GM12878 (cell line): ENCODE results near the gene OSER1. TPM values are rescaled to one million over a fixed set of nuclear protein-coding genes. Genes with fewer than 3 reads are reported as not detected.

Source experiments
- ATAC-seq: fragments of 200-7000 bp; cut with Tn5 transposase; 3 replicates; pipeline ENCODE4 v1.9.1; 2020; ENCODE audit warnings: mild to moderate bottlenecking, moderate library complexity
- BruUV-seq: library from RNA; stranded (reverse); fragments of 400-500 nt; replicated peaks from 2 replicates; lab custom pipeline; 2021; lab: Mats Ljungman, UMichigan
- CTCF ChIA-PET: fragments of 300-600 bp; sonication (Branson Sonifier 250); formaldehyde crosslinking; extraction: SDS; loops from one replicate; lab custom pipeline; 2021; ENCODE audit warnings: inconsistent platforms; lab: Yijun Ruan, JAX
- POLR2A ChIA-PET: fragments of 350-600 bp; formaldehyde crosslinking; extraction: SDS; loops from one replicate; lab custom pipeline; 2021; ENCODE audit warnings: inconsistent platforms; lab: Charles Lee
- RAD21 ChIA-PET: fragments of 300-600 bp; sonication (Branson Sonifier 250); formaldehyde crosslinking; loops from one replicate; lab custom pipeline; 2023; ENCODE audit warnings: antibody characterized with exemption; ENCODE audit not compliant: unreplicated experiment; lab: Charles Lee
- SMC1A ChIA-PET: fragments of 300-600 bp; sonication (Branson Sonifier 250); formaldehyde crosslinking; loops from one replicate; lab custom pipeline; 2023; ENCODE audit not compliant: unreplicated experiment, uncharacterized antibody; lab: Charles Lee
- DNase-seq: peaks from one replicate; pipeline ENCODE4 v3.0.0-alpha.2; 2011; ENCODE audit warnings: low read depth, low spot score
- FAIRE-seq: peaks from 3 replicates; lab custom pipeline; 2011; peaks lifted over from hg19 to GRCh38; lab: Jason Lieb, UNC
- H2AFZ ChIP-seq: 2 replicates; pipeline ENCODE4 v1.6.0; 2011; ENCODE audit warnings: low read depth, low read length, control low read depth; ENCODE audit not compliant: control insufficient read depth
- H3K27ac ChIP-seq: 2 replicates; pipeline ENCODE4 v1.5.1; 2011; ENCODE audit warnings: control low read depth; ENCODE audit not compliant: control insufficient read depth, insufficient read depth
- H3K27me3 ChIP-seq, 2 experiments: replicated peaks in 1 of 2; 2 replicates each; pipeline versions ENCODE4 v1.6.0 to v1.6.1; 2011; ENCODE audit warnings: low read length in 1 of 2; ENCODE audit not compliant: control insufficient read depth in 2 of 2, insufficient read depth in 2 of 2
- H3K36me3 ChIP-seq, 2 experiments: 2 replicates each; pipeline ENCODE4 v1.5.1; 2011; ENCODE audit warnings: low read length in 1 of 2; ENCODE audit not compliant: control insufficient read depth in 2 of 2, insufficient read depth in 2 of 2
- H3K4me1 ChIP-seq: 2 replicates; pipeline ENCODE4 v1.6.1; 2011; ENCODE audit warnings: mild to moderate bottlenecking, low read length, moderate library complexity, mixed read lengths; ENCODE audit not compliant: control insufficient read depth, insufficient read depth
- H3K4me2 ChIP-seq: 2 replicates; pipeline ENCODE4 v1.6.0; 2011; ENCODE audit warnings: control low read depth; ENCODE audit not compliant: control insufficient read depth, insufficient read depth
- H3K4me3 ChIP-seq: fragments of 200-600 bp; sonication (generic); 2 replicates; pipeline ENCODE4 v1.5.1; 2016
- H3K79me2 ChIP-seq: 2 replicates; pipeline ENCODE4 v1.6.0; 2011; ENCODE audit warnings: low read length; ENCODE audit not compliant: control insufficient read depth, insufficient read depth
- H3K9ac ChIP-seq: 2 replicates; pipeline ENCODE4 v1.8.0; 2011; ENCODE audit warnings: low read length, control low read depth, mixed read lengths; ENCODE audit not compliant: control insufficient read depth, insufficient read depth
- H3K9me3 ChIP-seq: replicated peaks from 3 replicates; pipeline ENCODE4 v1.5.1; 2011; ENCODE audit warnings: mild to moderate bottlenecking, low read length; ENCODE audit not compliant: control insufficient read depth, insufficient read depth
- H4K20me1 ChIP-seq: 2 replicates; pipeline ENCODE4 v1.6.0; 2011; ENCODE audit not compliant: control insufficient read depth, insufficient read depth
- BCL3 ChIP-seq: IDR thresholded peaks from 2 replicates; pipeline ENCODE4 v1.6.1; 2011; ENCODE audit warnings: borderline replicate concordance, low read depth, mild to moderate bottlenecking, moderate library complexity, low read length; ENCODE audit not compliant: insufficient read depth, poor library complexity, severe bottlenecking
- BHLHE40 ChIP-seq, 2 experiments: fragments of 450-650 bp in 1 of 2; IDR thresholded peaks; 2 replicates each; pipeline ENCODE4 v1.6.1; 2011 to 2017; ENCODE audit warnings: low read depth in 2 of 2, borderline replicate concordance in 1 of 2, improper control_type of control experiment in 1 of 2, low read length in 1 of 2, mild to moderate bottlenecking in 1 of 2
- E4F1 ChIP-seq: fragments of 450-650 bp; IDR thresholded peaks from 2 replicates; pipeline ENCODE4 v1.6.1; 2018; ENCODE audit warnings: borderline replicate concordance, mild to moderate bottlenecking; ENCODE audit not compliant: partially characterized antibody
- SMAD5 ChIP-seq: IDR thresholded peaks from 2 replicates; pipeline ENCODE4 v1.6.1; 2016; ENCODE audit warnings: antibody characterized with exemption, low read depth
- SUZ12 ChIP-seq: fragments of 200-600 bp; sonication (generic); IDR thresholded peaks from one replicate; pipeline ENCODE4 v1.6.1; 2018; ENCODE audit warnings: antibody characterized with exemption, mild to moderate bottlenecking; ENCODE audit not compliant: unreplicated experiment
- TBL1XR1 ChIP-seq: IDR thresholded peaks from 2 replicates; pipeline ENCODE4 v1.6.1; 2012; ENCODE audit warnings: low read depth, low read length, improper control_type of control experiment
- ZNF592 ChIP-seq: fragments of 450-650 bp; IDR thresholded peaks from 2 replicates; pipeline ENCODE4 v1.6.1; 2017; ENCODE audit warnings: mild to moderate bottlenecking, moderate library complexity
- WGBS: methylation state at CpG from one replicate; pipeline ENCODE4 v1.1.6; 2016; ENCODE audit warnings: low lambda C conversion rate; ENCODE audit not compliant: insufficient replicate concordance, insufficient coverage; ENCODE audit errors: missing lambda C conversion rate; 5-methylcytosine and 5-hydroxymethylcytosine counted together
- in situ Hi-C: fragments of 300-500 bp; cut with MboI; formaldehyde crosslinking; loops from 9 replicates; pipeline ENCODE4 v1.14.3; 2018; ENCODE audit warnings: mixed read lengths
- intact Hi-C: fragments of 100-400 bp; cut with micrococcal nuclease; formaldehyde crosslinking; loops from one replicate; pipeline ENCODE4 v1.14.2; 2022; ENCODE audit not compliant: unreplicated experiment
- polyA plus RNA-seq, 11 experiments: library from polyadenylated mRNA; depleted of rRNA in 4 of 11; unstranded in 6 of 11; stranded (reverse) in 5 of 11; fragments of >200 nt; fragmentation: Nextera tagmentation in 4 of 11; fragmentation: Illumina TruSeq in 1 of 11; extraction: Ambion mirVana in 4 of 11; extraction: Trizol in 1 of 11; gene quantifications; 1 replicate in 1 of 11; 2 replicates in 10 of 11; pipeline versions ENCODE4 v1.2.1 to v1.2.3, GENCODE V29; 2011 to 2016; ENCODE audit warnings: inconsistent platforms in 2 of 11, missing spikeins in 2 of 11, low read depth in 1 of 11
- total RNA-seq, 4 experiments: library from RNA; depleted of rRNA in 3 of 4; stranded (reverse); fragments of >200 nt in 3 of 4; fragmentation: Illumina TruSeq in 1 of 4; extraction: Trizol in 1 of 4; gene quantifications; 2 replicates each; pipeline versions ENCODE4 v1.2.1 to v1.2.3, GENCODE V29; 2013 to 2021
- TF ChIP-seq, protein P1 (sequence below): fragments of 450-650 bp; IDR thresholded peaks from 2 replicates; pipeline ENCODE4 v1.6.1; 2016; ENCODE audit warnings: mild to moderate bottlenecking

Gene OSER1
- total and polyA plus RNA-seq, 10 of the 15 experiments (the other 5 are each of a cell fraction or from before 2014, with no cell fraction given) = 19.3 to 63.8 (median 28.4) TPM

GRCh38 chr20:44173846-44174245, 36.7 kb downstream of the OSER1 start:
- no TSS peak for BruUV-seq
- Histone ChIP-seq H4K20me1 (no peaks in the 10 kb centered on the region), H3K9me3 (no peaks in the 10 kb centered on the region), H3K4me1 (no peaks in the 10 kb centered on the region), H3K4me3 (no peak overlapping the region), H3K27ac (no peak overlapping the region), H3K4me2 (no peak overlapping the region), H2AFZ (no peak overlapping the region), H3K79me2 (no peaks in the 10 kb centered on the region), H3K27me3 (peaks cover 0 to 3% of the 10 kb centered on the region in 2 experiments; a peak in 1 of 4 replicates), H3K9ac (no peak overlapping the region), H3K36me3 (no peaks in the 10 kb centered on the region)
- intact Hi-C loops = loop anchor here (10.0 kb wide), 1 partner anchor 639 kb away; no protein-coding TSS in a partner anchor
- no peak for TF ChIP-seq E4F1
- TF ChIP-seq, protein P1, sequence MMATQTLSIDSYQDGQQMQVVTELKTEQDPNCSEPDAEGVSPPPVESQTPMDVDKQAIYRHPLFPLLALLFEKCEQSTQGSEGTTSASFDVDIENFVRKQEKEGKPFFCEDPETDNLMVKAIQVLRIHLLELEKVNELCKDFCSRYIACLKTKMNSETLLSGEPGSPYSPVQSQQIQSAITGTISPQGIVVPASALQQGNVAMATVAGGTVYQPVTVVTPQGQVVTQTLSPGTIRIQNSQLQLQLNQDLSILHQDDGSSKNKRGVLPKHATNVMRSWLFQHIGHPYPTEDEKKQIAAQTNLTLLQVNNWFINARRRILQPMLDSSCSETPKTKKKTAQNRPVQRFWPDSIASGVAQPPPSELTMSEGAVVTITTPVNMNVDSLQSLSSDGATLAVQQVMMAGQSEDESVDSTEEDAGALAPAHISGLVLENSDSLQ = no peak
- no peak for TF ChIP-seq ZNF592
- TF ChIP-seq BCL3 = no peak
- no peak for TF ChIP-seq BHLHE40 (IDR thresholded peaks at IDR 0.05; ENCODE audit: borderline replicate concordance in 1 of 2, low read depth in 2 of 2, low read length in 1 of 2)
- TF ChIP-seq SUZ12 = no peak
- no peak for TF ChIP-seq SMAD5
- TF ChIP-seq TBL1XR1 = no peak
- ChIA-PET SMC1A (interaction anchor here (1.4 kb wide), 1 partner anchor 16 kb away, joined by 3 read pairs; no protein-coding TSS in a partner anchor), POLR2A (no interaction called here), CTCF (interaction anchor here (2.0 to 4.7 kb wide), 2 partner anchors 16 to 57 kb away, joined by 6 to 17 read pairs; no protein-coding TSS in a partner anchor), RAD21 (interaction anchor here (1.1 kb wide), 1 partner anchor 16 kb away, joined by 3 read pairs; no protein-coding TSS in a partner anchor)
- FAIRE-seq (no peak), ATAC-seq (no peak), DNase-seq (no peak)
- in situ Hi-C loops = no loop called here
- WGBS = 68% methylated on average over 8 of the region's 8 CpGs
